ENCODE data around the gene CCDC57.

Gene CCDC57

GRCh38 chr17:82096709-82097183 lies 115.9 kb downstream of the CCDC57 start:
- DNase-seq (ENCODE audit: low read depth in 1 of 2, low spot score in 1 of 2) = no peak

DNA sequence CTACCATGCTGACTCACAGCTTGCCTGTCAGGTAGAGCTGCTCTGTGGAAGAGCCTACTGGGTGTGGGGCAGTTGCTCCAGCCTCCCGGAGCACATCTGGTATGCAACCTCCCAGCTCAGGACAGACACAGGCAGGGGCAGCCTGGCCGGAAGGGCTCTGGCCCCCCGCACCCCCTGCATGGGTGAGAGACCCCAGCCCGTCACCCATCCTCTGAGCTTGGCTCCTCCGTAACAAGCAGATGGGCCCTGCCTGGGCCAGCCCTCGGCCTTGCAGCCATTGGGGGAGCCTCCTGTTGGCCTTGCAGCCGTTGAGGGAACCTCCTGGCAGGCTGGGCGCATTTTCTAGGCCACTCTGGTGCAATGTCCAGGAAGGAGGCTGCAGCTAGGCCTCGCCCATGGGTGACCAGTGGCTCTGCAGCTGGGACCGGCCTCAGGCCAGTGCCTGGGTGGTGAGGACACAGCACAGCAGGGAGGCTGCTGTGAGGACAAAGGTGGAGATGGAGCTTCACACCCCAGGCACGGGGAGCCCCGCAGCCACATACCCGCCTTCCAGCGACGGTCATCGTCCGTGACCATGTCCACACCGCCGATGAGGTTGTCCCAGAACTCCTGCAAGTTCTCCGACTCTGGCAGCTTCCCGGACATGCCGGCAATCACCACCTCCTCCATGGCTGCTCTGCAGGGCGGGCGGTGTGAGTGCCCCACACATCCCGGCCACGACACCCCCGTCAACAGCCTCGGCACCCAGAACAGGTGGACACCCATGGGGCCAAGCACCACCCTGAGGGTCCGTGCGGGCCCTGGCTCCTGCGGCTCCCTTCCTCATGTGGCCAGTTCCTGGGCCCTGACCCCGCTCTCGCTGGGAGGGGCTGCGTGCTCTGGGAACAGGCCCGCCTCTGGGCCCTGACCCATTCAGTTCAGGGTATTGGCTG lies 116.6 kb downstream of the CCDC57 start:
- DNase-seq (ENCODE audit: low read depth in 1 of 2, low spot score in 1 of 2) = no peak

- no peak for DNase-seq (ENCODE audit: low read depth in 1 of 2, low spot score in 1 of 2)
These were observed 117.5 kb downstream of the CCDC57 start for GRCh38 chr17:82094931-82095776.

GRCh38 chr17:82092995-82093751 lies 119.5 kb downstream of the CCDC57 start:
- DNase-seq (ENCODE audit: low read depth in 1 of 2, low spot score in 1 of 2) = no peak

- no peak for DNase-seq (ENCODE audit: low read depth in 1 of 2, low spot score in 1 of 2)
These were observed 120.0 kb downstream of the CCDC57 start for GRCh38 chr17:82092628-82092994.

DNA sequence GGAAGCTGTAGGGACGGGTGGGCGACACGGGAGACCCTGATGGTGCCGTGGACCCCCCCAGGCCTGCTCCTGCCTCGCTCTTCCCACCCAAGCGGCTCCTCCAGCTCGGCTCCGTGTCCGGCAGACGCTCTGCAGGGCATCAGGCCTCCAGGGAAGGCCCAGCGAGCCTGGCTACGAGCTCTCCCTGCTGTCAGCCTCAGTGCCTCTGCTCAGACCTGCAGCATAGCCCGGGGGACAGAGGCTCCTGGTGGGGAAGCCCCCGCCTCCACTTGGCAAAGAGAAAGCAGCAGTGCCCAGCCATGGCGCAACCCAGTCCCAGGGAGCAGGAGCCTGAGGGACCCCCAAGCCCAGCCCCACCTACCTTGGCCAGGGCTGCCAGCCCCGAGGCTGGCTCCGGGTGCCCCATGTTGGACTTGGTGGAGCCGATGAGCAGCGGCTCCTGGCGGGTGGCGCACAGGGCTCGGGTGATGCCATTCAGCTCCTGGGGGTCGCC lies 120.5 kb downstream of the CCDC57 start:
- no peak for DNase-seq (ENCODE audit: low read depth in 1 of 2, low spot score in 1 of 2)

- DNase-seq (ENCODE audit: low read depth in 1 of 2, low spot score in 1 of 2) = no peak
These were observed 121.2 kb downstream of the CCDC57 start for GRCh38 chr17:82091264-82092066.

DNA sequence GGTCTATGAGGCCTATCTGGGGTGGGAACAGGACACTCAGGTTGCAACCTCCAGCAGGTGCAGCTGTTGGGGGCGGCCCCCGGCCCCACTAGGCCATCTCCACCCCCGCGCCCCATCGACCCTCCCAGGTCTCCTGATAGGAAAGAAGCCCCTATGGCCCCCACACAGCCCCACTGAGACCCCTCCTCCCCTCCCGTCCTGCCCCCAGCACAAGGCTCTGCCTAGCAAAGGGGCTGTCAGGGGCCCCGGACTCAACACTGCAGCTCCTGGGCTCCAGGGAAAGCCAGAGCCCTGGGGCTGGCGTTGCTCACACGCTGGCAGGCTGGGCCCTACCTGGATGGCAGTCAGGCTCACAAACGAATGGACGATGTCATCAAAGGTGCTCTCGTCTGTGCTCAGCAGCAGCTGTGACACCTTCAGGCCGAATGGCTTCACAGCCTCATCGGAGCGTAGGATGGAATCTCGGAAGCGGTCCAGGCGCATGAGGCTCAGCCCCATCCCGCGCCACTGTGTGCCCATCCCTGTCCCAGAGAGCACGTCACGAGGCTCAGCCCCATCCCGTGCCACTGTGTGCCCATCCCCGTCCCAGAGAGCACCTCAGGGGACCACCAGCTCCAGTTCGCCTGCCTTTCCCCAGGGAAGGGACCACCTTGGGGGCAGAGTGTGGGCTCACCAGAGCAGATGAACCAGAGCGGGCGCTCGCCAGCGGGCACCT lies 121.9 kb downstream of the CCDC57 start:
- no peak for DNase-seq (ENCODE audit: low read depth in 1 of 2, low spot score in 1 of 2)

- no peak for DNase-seq (ENCODE audit: low read depth in 1 of 2, low spot score in 1 of 2)
These were observed 122.7 kb downstream of the CCDC57 start for GRCh38 chr17:82089723-82090548.

GRCh38 chr17:82088838-82089722 lies 123.6 kb downstream of the CCDC57 start:
- DNase-seq (ENCODE audit: low read depth in 1 of 2, low spot score in 1 of 2) = no peak

DNA sequence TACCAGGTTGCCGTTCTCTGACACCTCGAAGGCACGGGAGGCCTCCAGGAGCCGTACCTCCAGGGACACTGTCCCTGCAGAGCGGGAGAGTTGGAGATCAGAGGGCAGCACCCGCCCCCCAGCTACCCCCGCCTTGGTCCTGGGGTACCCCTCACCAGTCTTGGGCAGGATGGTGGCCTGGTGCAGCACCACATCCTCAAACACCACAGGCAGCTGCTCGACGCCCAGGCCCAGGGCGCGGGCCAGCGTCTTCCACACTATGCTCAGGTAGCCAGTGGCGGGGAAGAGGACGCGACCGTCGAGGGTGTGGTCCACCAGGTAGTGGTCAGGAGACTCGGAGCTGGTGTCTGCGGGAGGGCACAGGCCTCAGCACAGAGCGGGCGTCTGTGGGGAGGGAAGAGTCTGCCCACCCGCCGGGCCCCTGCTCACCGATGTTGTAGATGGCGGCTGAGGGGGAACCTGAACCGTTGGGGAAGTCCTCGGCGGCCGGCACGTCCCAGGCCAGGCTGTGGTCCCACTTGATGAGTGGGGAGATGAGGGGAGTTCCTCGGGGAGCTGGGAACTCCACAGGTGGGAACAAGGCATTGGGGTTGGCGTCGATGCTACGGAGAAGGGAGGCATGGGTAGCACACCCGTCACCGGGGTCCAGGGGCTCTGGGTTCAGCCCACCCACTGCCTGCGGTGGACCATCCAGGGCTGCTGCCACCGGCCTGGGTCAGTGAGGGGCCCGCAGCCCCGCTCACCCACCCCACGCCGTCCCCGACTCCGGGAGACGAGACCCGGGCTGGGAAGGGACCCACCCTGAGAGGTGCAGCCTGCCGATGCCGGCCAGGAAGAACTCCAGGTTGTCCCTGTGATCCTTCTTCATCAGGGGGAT lies 124.4 kb downstream of the CCDC57 start:
- DNase-seq (ENCODE audit: low read depth in 1 of 2, low spot score in 1 of 2) = no peak

DNA sequence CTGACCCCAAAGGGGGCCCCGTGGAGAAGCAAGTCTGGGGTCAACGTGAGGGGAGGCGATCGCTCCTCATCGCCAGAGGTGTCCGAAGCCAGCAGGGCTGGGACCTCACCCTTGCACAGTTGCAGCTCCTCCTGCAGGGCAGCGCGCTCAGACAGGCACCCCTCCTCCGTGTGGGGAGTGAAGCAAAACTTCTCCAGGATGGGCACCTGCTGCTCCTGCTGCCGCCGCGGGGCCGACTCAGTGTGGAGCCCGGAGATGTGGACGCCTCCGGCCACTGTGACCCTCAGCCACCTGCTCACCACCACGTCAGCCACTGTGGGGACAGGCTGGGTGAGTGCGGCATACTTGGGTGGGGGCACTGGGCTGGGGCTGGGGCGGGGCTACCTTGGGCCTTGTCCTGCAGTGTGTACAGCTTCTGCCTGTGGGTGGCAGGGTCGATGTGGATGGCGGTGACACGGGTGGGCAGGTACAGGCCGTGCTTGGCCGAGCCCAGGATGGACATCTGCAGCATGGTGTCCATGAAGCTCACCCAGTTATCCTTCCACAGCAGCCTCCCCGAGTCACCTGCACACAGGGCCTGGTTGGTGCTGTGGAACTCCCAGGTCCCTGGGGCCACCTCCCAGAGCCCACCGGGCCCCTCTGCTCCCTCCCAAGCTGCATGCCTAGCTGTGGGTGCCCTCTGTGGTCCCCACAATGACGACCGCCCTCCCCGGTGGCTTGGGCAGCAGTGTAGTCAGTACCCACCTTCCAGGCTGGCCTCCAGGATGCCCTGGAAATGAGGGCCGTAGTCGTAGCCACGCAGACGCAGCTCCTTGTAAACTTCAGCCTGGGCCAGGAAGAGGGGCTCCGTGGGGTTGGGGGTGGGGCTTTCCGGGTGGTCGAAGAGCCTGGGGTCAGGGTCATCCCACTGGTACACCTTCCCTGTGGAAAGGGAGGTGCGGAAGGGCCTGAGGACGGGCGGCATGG lies 125.4 kb downstream of the CCDC57 start:
- no peak for DNase-seq (ENCODE audit: low read depth in 1 of 2, low spot score in 1 of 2)

GRCh38 chr17:82085931-82086764 lies 126.5 kb downstream of the CCDC57 start:
- DNase-seq (ENCODE audit: low read depth in 1 of 2, low spot score in 1 of 2) = no peak

- no peak for DNase-seq (ENCODE audit: low read depth in 1 of 2, low spot score in 1 of 2)
These were observed 127.4 kb downstream of the CCDC57 start for GRCh38 chr17:82085031-82085861.
